Left colon (tissue), 2 donors: ENCODE measurements around the gene BCL2. TPM values are rescaled to one million over a fixed set of nuclear protein-coding genes. Genes with fewer than 3 reads are reported as not detected.

ENCODE experiments used
- ATAC-seq: fragments of 200-7000 bp; cut with Tn5 transposase; one replicate; pipeline ENCODE4 v1.9.1; 2020; ENCODE audit warnings: mild to moderate bottlenecking, moderate library complexity
- DNase-seq, 2 donors: peaks; one replicate each; pipeline ENCODE4 v3.0.0-alpha.2; 2020
- intact Hi-C, 2 donors: fragments of 100-400 bp; cut with DNase I in 1 of 2; cut with micrococcal nuclease in 1 of 2; formaldehyde crosslinking; loops; one replicate each; pipeline versions ENCODE4 v1.11.2 to v1.14.0; 2022; cut with DNase I, micrococcal nuclease
- total RNA-seq, 2 donors: library from RNA; stranded (reverse); fragmentation: NEBNext Ultra II Directional; extraction: Animal tissue kit (Norgen Biotek cat#: 25700); gene quantifications; one replicate each; pipeline ENCODE4 v1.2.1, GENCODE V29; 2021
- donor health status: DM: no; HTN: no; CAD: no.
- donor health status: DM: yes; HTN: yes; CAD: no.

The BCL2 gene
- total RNA-seq, 2 donors from 2014 or later = 16.6 to 19.3 TPM

GRCh38 chr18:63128237-63128974 lies 191.2 kb downstream of the BCL2 start:
- ATAC-seq (no peak), DNase-seq (no peak)
- intact Hi-C loops = loop anchor here in 1 of 2 donors (10.0 kb wide), 1 partner anchor 104 kb away; no protein-coding TSS in a partner anchor

GRCh38 chr18:63126134-63127069 lies 193.2 kb downstream of the BCL2 start:
- DNase-seq (no peak), ATAC-seq (no peak)
- intact Hi-C loops = loop anchor here in 1 of 2 donors (10.0 kb wide), 1 partner anchor 102 kb away; no protein-coding TSS in a partner anchor

- intact Hi-C loops = loop anchor here in 1 of 2 donors (10.0 kb wide), 1 partner anchor 96 kb away; no protein-coding TSS in a partner anchor
- DNase-seq = no peak
- no peak for ATAC-seq
Observed at GRCh38 chr18:63120620-63121019, 198.9 kb downstream of the BCL2 start.

- peak in 1 of 2 donors; percentile 52 for DNase-seq
- intact Hi-C loops = loop anchor here in 1 of 2 donors (10.0 kb wide), 2 partner anchors 95 to 315 kb away; no protein-coding TSS in a partner anchor
- ATAC-seq = peak; percentile 75
Observed at GRCh38 chr18:63119647-63120046, 199.9 kb downstream of the BCL2 start.

- intact Hi-C loops = loop anchor here in 1 of 2 donors (10.0 kb wide), 1 partner anchor 321 kb away; no protein-coding TSS in a partner anchor
- DNase-seq (no peak), ATAC-seq (no peak)
Observed at GRCh38 chr18:63113899-63114565, 205.5 kb downstream of the BCL2 start.

- intact Hi-C loops = loop anchor here in 1 of 2 donors (10.0 kb wide), 1 partner anchor 322 kb away; no protein-coding TSS in a partner anchor
- DNase-seq (no peak), ATAC-seq (no peak)
Observed at GRCh38 chr18:63112706-63113105, 206.9 kb downstream of the BCL2 start.

GRCh38 chr18:63111671-63112402 lies 207.7 kb downstream of the BCL2 start:
- peak; percentile 71 for ATAC-seq
- intact Hi-C loops = loop anchor here in 1 of 2 donors (10.0 kb wide), 1 partner anchor 323 kb away; no protein-coding TSS in a partner anchor
- DNase-seq = peak in 1 of 2 donors; percentile 39

GRCh38 chr18:63109802-63110201 lies 209.8 kb downstream of the BCL2 start:
- ATAC-seq (no peak), DNase-seq (no peak)
- intact Hi-C loops = loop anchor here in 1 of 2 donors (10.0 kb wide), 1 partner anchor 325 kb away; no protein-coding TSS in a partner anchor

- intact Hi-C loops = no loop called here
- DNase-seq (no peak), ATAC-seq (no peak)
Observed at GRCh38 chr18:63109022-63109421, 210.5 kb downstream of the BCL2 start.

GRCh38 chr18:63107931-63108330 lies 211.6 kb downstream of the BCL2 start:
- ATAC-seq = no peak
- no peak for DNase-seq
- intact Hi-C loops = no loop called here

- DNase-seq = no peak
- no peak for ATAC-seq
- intact Hi-C loops = no loop called here
Observed at GRCh38 chr18:63107171-63107845, 212.3 kb downstream of the BCL2 start.

GRCh38 chr18:63106727-63107126 lies 212.8 kb downstream of the BCL2 start:
- DNase-seq (no peak), ATAC-seq (no peak)
- intact Hi-C loops = no loop called here

- ATAC-seq (no peak), DNase-seq (no peak)
- intact Hi-C loops = no loop called here
Observed at GRCh38 chr18:63105636-63106316, 213.8 kb downstream of the BCL2 start.

- intact Hi-C loops = no loop called here
- DNase-seq (no peak), ATAC-seq (no peak)
Observed at GRCh38 chr18:63104868-63105267, 214.7 kb downstream of the BCL2 start.

GRCh38 chr18:63102941-63103744 lies 216.4 kb downstream of the BCL2 start:
- intact Hi-C loops = no loop called here
- no peak for ATAC-seq

GRCh38 chr18:63100630-63101055 lies 218.9 kb downstream of the BCL2 start:
- DNase-seq (no peak), ATAC-seq (no peak)
- intact Hi-C loops = no loop called here

More at GRCh38 chr18:63102941-63103744, 216.4 kb downstream of the BCL2 start:
- DNase-seq = no peak
